OCI-LY3 (cell line): ENCODE data around the gene DNM3.

Source experiments
- EZH2phosphoT487 ChIP-seq: fragments of 200-600 bp; shearing (Covaris generic); IDR thresholded peaks from 2 replicates; pipeline ENCODE4 v1.6.1; 2018; ENCODE audit warnings: antibody characterized with exemption, mixed run types, low read depth
- TF ChIP-seq, protein P1 (sequence below): fragments of 200-600, 300-600 bp; sonication (generic); IDR thresholded peaks from 2 replicates; pipeline ENCODE4 v1.5.1; 2014; ENCODE audit warnings: antibody characterized with exemption, low read length, low read depth

- TF ChIP-seq, protein P1, sequence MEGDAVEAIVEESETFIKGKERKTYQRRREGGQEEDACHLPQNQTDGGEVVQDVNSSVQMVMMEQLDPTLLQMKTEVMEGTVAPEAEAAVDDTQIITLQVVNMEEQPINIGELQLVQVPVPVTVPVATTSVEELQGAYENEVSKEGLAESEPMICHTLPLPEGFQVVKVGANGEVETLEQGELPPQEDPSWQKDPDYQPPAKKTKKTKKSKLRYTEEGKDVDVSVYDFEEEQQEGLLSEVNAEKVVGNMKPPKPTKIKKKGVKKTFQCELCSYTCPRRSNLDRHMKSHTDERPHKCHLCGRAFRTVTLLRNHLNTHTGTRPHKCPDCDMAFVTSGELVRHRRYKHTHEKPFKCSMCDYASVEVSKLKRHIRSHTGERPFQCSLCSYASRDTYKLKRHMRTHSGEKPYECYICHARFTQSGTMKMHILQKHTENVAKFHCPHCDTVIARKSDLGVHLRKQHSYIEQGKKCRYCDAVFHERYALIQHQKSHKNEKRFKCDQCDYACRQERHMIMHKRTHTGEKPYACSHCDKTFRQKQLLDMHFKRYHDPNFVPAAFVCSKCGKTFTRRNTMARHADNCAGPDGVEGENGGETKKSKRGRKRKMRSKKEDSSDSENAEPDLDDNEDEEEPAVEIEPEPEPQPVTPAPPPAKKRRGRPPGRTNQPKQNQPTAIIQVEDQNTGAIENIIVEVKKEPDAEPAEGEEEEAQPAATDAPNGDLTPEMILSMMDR: no peak
- no peak for TF ChIP-seq EZH2phosphoT487
Observed at GRCh38 chr1:172455451-172455850, 614.2 kb downstream of the DNM3 start.
